ENCODE results near the gene SAMD9. TPM values are rescaled to one million over a fixed set of nuclear protein-coding genes. Genes with fewer than 3 reads are reported as not detected.
A peak's percentile ranks its signal among the peaks of the same experiment; 100 is the strongest.

Gene SAMD9
- total RNA-seq, 1 experiment from 2014 or later: 1.9 TPM

DNA sequence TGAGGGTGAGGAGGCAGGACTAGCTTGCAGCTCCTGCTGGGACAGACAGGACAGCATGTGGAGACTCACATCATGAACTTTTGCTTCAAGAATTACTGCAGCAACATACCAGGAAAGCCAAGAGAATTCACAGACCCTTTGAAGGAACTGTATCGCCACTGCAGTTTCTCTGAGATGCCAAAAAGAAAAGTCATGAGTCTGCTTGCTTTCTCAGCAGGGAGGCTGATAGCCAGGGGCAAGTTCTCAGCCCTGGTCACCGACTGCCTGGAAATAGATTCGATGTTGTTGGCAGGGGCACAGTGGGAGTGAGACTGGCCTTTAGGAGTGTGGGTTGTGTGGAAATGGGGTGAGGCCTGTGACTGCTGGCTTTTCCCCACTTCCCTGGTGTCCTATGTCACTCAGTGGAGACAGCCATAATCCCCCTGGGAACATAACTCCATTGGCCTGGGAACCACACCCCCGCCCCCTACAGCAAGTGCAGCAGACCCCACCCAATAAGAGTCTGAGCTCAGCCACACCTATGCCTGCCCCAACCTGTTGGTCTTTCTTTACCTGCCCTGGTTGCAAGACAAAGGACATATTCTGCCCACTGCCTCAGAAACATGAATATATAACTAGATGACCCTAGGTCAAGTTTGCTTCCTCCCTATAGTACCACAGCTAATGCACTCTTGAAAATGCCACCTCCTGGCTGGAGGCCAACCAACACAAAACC, 1.6 kb upstream of the SAMD9 start:
- no peaks in the 10 kb centered on the region for H3K9me3 ChIP-seq (ENCODE audit: low read depth, low read length, poor library complexity, severe bottlenecking)
- no peaks in the 10 kb centered on the region for H3K4me1 ChIP-seq (ENCODE audit: insufficient read depth, low read length, poor library complexity, severe bottlenecking)
- TF ChIP-seq, protein P1, sequence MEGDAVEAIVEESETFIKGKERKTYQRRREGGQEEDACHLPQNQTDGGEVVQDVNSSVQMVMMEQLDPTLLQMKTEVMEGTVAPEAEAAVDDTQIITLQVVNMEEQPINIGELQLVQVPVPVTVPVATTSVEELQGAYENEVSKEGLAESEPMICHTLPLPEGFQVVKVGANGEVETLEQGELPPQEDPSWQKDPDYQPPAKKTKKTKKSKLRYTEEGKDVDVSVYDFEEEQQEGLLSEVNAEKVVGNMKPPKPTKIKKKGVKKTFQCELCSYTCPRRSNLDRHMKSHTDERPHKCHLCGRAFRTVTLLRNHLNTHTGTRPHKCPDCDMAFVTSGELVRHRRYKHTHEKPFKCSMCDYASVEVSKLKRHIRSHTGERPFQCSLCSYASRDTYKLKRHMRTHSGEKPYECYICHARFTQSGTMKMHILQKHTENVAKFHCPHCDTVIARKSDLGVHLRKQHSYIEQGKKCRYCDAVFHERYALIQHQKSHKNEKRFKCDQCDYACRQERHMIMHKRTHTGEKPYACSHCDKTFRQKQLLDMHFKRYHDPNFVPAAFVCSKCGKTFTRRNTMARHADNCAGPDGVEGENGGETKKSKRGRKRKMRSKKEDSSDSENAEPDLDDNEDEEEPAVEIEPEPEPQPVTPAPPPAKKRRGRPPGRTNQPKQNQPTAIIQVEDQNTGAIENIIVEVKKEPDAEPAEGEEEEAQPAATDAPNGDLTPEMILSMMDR (conservative IDR thresholded peaks at IDR 0.05; ENCODE audit: low read depth, low read length): no peak
- TF ChIP-seq EZH2 (IDR thresholded peaks at IDR 0.05; ENCODE audit: borderline replicate concordance, low read depth, low read length, poor library complexity, severe bottlenecking): no peak
- POLR2A ChIA-PET (ENCODE audit: low non-redundant PET): no interaction called here
- BruUV-seq (replicated peaks): no TSS peak
- intact Hi-C loops (cut with micrococcal nuclease; ENCODE audit: unreplicated experiment): no loop called here
- DNase-seq (ENCODE audit: low spot score): no peak
- H3K4me3 ChIP-seq (ENCODE audit: low read depth, low read length, poor library complexity, severe bottlenecking): no peak overlapping the region
- CTCF ChIA-PET: no interaction called here
- no peaks in the 10 kb centered on the region for H3K36me3 ChIP-seq (ENCODE audit: insufficient read depth, low read length, poor library complexity, severe bottlenecking)
- H3K27me3 ChIP-seq (replicated peaks; ENCODE audit: insufficient read depth, low read depth, low read length, poor library complexity): no peaks in the 10 kb centered on the region
- no peak overlapping the region for H3K27ac ChIP-seq (ENCODE audit: low read depth, low read length, poor library complexity, severe bottlenecking)

DNA sequence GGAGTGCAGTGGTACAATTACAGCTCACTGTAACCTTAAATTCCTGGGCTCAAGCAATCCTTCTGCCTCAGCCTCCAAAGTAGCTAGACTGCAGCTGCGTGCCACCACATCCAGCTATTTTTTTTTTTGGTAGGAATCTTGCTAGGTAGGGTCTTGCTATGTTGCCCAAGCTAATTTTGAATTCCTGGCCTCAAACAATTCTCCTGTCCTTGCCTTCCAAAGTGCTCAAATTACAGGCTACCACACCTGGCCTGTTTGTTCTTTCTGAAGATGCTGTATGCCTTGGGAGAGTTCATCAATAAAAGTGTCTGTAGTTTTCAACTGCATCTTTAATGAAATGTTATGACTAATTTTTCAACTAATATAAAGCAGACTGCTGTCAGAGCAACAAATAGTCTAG, 452 bp downstream of the SAMD9 start:
- POLR2A ChIA-PET (ENCODE audit: low non-redundant PET): no interaction called here
- TF ChIP-seq, protein P1 (conservative IDR thresholded peaks at IDR 0.05; ENCODE audit: low read depth, low read length): no peak
- no peak for TF ChIP-seq EZH2 (IDR thresholded peaks at IDR 0.05; ENCODE audit: borderline replicate concordance, low read depth, low read length, poor library complexity, severe bottlenecking)
- BruUV-seq (replicated peaks): no TSS peak

DNA sequence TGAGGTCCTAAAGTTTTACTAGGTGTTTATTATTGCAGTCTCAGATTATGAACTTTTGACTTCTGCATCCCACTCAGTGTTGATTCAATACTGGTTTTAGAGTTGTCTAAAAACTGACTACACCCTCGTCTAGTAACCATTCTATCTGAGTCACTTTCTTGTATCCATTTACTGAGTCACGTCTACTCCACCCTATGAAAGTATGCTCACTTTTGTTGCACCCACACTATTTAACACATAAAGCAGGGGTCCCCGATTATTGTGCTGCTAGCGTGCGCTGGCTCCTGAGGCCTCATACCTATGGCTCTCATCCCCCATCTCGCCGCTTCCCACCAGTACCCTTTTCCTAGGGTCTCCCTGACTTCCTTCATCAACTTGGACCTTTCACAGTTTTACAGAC, 2.0 kb downstream of the SAMD9 start:
- H3K4me1 ChIP-seq (ENCODE audit: insufficient read depth, low read length, poor library complexity, severe bottlenecking): no peaks in the 10 kb centered on the region
- H3K9me3 ChIP-seq (ENCODE audit: low read depth, low read length, poor library complexity, severe bottlenecking): no peaks in the 10 kb centered on the region
- no peak overlapping the region for H3K4me3 ChIP-seq (ENCODE audit: low read depth, low read length, poor library complexity, severe bottlenecking)
- intact Hi-C loops (cut with micrococcal nuclease; ENCODE audit: unreplicated experiment): no loop called here
- ChIA-PET POLR2A (ENCODE audit: low non-redundant PET) (no interaction called here), CTCF (no interaction called here)
- H3K27me3 ChIP-seq (replicated peaks; ENCODE audit: insufficient read depth, low read depth, low read length, poor library complexity): no peaks in the 10 kb centered on the region
- TF ChIP-seq, protein P1 (conservative IDR thresholded peaks at IDR 0.05; ENCODE audit: low read depth, low read length): no peak
- BruUV-seq (replicated peaks): no TSS peak
- no peaks in the 10 kb centered on the region for H3K36me3 ChIP-seq (ENCODE audit: insufficient read depth, low read length, poor library complexity, severe bottlenecking)
- DNase-seq (ENCODE audit: low spot score): no peak
- H3K27ac ChIP-seq (ENCODE audit: low read depth, low read length, poor library complexity, severe bottlenecking): no peak overlapping the region

More for the DNA sequence above, 452 bp downstream of the SAMD9 start:
- no peak for DNase-seq (ENCODE audit: low spot score)
- no peaks in the 10 kb centered on the region for H3K36me3 ChIP-seq (ENCODE audit: insufficient read depth, low read length, poor library complexity, severe bottlenecking)
- no peak overlapping the region for H3K27ac ChIP-seq (ENCODE audit: low read depth, low read length, poor library complexity, severe bottlenecking)
- H3K4me1 ChIP-seq (ENCODE audit: insufficient read depth, low read length, poor library complexity, severe bottlenecking): no peaks in the 10 kb centered on the region
- H3K4me3 ChIP-seq (ENCODE audit: low read depth, low read length, poor library complexity, severe bottlenecking): peak overlapping the region; percentile 44
- intact Hi-C loops (cut with micrococcal nuclease; ENCODE audit: unreplicated experiment): no loop called here
- CTCF ChIA-PET: no interaction called here
- H3K9me3 ChIP-seq (ENCODE audit: low read depth, low read length, poor library complexity, severe bottlenecking): no peaks in the 10 kb centered on the region
- no peaks in the 10 kb centered on the region for H3K27me3 ChIP-seq (replicated peaks; ENCODE audit: insufficient read depth, low read depth, low read length, poor library complexity)

Data from A673 (cell line).